ENCODE results near the gene ANK3.

DNA sequence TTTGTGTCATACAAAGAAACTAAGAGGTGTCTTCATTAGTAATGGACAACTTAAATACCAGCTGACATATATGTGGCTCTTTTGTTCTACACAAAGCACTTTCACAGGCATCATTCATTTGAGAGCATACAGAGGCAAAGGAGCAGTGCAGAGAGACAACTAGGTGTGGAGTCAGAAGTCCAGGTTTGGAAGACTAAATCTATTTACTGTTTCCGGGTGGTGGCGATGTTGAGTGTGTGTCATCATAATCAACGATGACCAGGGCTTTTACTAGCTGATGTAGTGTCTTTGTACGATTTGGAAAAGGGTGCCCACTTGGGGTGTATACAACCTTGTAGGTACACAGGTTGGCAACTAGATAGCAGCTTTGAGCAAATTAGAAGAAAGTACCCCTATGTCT, 287.9 kb downstream of the ANK3 start:
- TF ChIP-seq, protein P1, sequence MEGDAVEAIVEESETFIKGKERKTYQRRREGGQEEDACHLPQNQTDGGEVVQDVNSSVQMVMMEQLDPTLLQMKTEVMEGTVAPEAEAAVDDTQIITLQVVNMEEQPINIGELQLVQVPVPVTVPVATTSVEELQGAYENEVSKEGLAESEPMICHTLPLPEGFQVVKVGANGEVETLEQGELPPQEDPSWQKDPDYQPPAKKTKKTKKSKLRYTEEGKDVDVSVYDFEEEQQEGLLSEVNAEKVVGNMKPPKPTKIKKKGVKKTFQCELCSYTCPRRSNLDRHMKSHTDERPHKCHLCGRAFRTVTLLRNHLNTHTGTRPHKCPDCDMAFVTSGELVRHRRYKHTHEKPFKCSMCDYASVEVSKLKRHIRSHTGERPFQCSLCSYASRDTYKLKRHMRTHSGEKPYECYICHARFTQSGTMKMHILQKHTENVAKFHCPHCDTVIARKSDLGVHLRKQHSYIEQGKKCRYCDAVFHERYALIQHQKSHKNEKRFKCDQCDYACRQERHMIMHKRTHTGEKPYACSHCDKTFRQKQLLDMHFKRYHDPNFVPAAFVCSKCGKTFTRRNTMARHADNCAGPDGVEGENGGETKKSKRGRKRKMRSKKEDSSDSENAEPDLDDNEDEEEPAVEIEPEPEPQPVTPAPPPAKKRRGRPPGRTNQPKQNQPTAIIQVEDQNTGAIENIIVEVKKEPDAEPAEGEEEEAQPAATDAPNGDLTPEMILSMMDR (IDR thresholded peaks at IDR 0.05 in 8 of 11, conservative IDR thresholded peaks at IDR 0.05 in 3 of 11), result no peak
- TF ChIP-seq POLR2AphosphoS5 (IDR thresholded peaks at IDR 0.05) (no peak), POLR2A (IDR thresholded peaks at IDR 0.05) (no peak)

Data from spleen (tissue), 7 donors.